Astrocyte of the hippocampus (primary cell): ENCODE data around the gene SUGCT.

Experiments used
- DNase-seq: peaks from one replicate; pipeline ENCODE4 v3.0.0; 2011; ENCODE audit warnings: low read depth, low spot score

SUGCT gene

GRCh38 chr7:40899636-40900507 is 765.1 kb downstream of the SUGCT start:
- no peak for DNase-seq

DNA sequence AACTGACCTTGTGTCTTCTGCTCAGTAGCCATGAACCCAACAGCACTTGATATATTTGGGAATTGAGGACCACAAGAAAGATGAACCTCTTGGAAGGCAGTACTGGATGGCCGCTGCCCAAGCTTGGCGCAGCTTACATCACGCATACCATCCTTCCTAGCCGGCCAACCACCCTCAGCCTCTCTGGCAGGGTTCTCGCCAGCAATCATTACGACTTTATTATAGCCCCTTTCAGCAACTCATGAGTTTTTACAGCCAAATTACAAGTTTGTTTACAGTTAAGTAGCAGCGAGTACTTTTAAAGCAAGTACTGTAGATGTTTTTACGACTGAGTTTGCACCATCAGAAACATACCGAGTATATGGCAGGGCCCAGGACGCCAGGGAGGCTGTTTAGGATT is 769.1 kb downstream of the SUGCT start:
- DNase-seq, result no peak

- DNase-seq, result no peak
These were observed 772.5 kb downstream of the SUGCT start for GRCh38 chr7:40907286-40907685.

DNA sequence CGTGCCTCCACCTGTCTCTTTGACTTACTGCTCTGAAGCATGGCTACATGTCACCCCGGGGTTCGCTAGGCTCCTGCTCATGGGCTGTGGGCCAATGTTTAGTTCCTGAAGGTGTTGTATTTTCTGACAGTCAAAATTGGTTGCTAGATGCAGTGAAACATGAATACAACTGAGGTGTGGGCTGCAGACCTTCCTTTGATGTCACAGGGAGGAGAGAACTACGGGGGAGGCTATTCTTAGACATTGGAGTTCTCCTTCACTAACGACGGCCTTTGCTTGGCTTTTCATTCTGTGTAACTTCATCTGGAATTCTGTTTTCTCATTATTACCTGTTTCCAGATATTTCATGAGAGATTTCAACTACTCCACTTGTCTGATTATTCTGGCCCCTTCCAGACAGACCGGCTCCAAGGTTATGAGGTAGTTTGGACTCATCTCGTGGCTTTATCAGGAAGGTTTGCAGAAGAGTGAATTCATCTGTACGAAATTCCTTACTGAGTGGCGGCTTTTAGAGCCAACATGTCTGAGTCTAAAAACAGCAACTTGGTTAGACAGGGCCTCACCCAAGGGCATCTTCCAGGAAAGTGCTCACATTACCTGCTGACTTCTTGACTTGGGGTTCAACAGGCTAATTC is 774.7 kb downstream of the SUGCT start:
- no peak for DNase-seq
